Transverse colon (tissue), 4 donors: Measurements from ENCODE around the gene GLYATL1.

Experiments
- CTCF ChIP-seq, 5 experiments: fragments of 200-600 bp in 3 of 5; fragments of 450-650 bp in 2 of 5; sonication (generic) in 3 of 5; IDR thresholded peaks; 1 replicate in 2 of 5; 2 replicates in 3 of 5; pipeline ENCODE4 v1.5.1; 2016 to 2017; ENCODE audit warnings: antibody characterized with exemption in 5 of 5, inconsistent platforms in 3 of 5, mild to moderate bottlenecking in 2 of 5, moderate library complexity in 1 of 5
- EP300 ChIP-seq: sonication (generic); formaldehyde crosslinking; IDR thresholded peaks from one replicate; pipeline ENCODE4 v1.6.1; 2017; ENCODE audit warnings: antibody characterized with exemption, low read depth
- POLR2A ChIP-seq: fragments of 450-650 bp; IDR thresholded peaks from one replicate; pipeline ENCODE4 v1.6.1; 2016; ENCODE audit warnings: antibody characterized with exemption, mild to moderate bottlenecking, moderate library complexity
- POLR2AphosphoS5 ChIP-seq, 3 donors: sonication (generic); formaldehyde crosslinking; IDR thresholded peaks; one replicate each; pipeline ENCODE4 v1.6.1; 2016; ENCODE audit warnings: antibody characterized with exemption in 3 of 3

- TF ChIP-seq CTCF (IDR thresholded peaks at IDR 0.05) (no peak), POLR2A (no peak), EP300 (no peak), POLR2AphosphoS5 (IDR thresholded peaks at IDR 0.05) (no peak)
These were observed 4.3 kb upstream of the GLYATL1 start for GRCh38 chr11:58934945-58935513.
